ENCODE data around the gene PKD2L1. TPM values are rescaled to one million over a fixed set of nuclear protein-coding genes. Genes with fewer than 3 reads are reported as not detected.

The PKD2L1 gene
- total RNA-seq, 2 donors from 2014 or later, result 0.44 TPM; not detected in 1

DNA sequence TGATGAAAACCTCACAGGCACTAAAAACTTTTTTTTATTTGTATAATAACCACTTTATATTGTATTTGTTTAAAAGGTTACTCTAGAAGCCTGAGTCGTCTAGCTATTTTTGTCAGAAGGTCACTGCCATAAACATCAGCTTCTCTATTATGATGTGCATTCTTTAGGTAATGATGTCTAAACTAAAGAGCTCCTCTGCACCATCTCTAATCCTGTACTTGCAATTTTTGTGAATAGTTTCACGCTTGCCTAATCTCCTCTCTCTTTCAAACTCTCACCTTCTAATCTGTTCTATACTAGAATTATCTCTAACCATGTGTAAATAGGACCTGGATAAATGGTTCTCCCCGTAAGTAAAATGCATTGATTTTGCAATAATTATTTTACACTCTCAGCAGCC lies 90.2 kb downstream of the PKD2L1 start:
- ATAC-seq (no peak), DNase-seq (no peak)
- intact Hi-C loops (cut with DNase I), result no loop called here

DNA sequence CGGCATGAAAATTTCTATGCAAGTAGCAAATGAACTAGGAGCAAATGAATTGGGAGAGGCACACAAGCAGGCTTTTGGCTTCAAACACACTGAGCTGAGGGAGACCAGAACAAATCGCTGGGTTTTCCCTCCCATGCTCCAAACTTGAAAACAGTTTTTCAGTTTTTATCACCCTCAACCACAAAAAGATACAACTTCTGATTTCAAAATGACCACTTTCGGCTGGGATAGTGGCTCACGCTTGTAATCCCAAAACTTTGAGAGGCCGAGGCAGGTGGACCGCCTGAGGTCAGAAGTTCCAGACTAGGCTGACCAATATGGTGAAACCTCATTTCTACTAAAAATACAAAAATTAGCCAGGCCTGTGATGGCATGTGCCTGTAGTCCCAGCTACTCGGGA lies 91.6 kb downstream of the PKD2L1 start:
- intact Hi-C loops (cut with DNase I), result no loop called here
- ATAC-seq, result no peak
- no peak for DNase-seq

Other genes starting within 250 kb of the PKD2L1 start
- gene CPN1, start 248.4 kb downstream of the PKD2L1 start, total RNA-seq, result not detected
- 10 to 100 TPM; 12.4 to 13.5 TPM for gene ERLIN1, start 144.2 kb downstream of the PKD2L1 start, total RNA-seq
- 10 to 100 TPM; 10.4 to 13.5 TPM for gene CHUK, start 100.6 kb downstream of the PKD2L1 start, total RNA-seq
- gene CWF19L1, start 62.6 kb downstream of the PKD2L1 start, total RNA-seq, result 10 to 100 TPM; 12.8 to 14.2 TPM
- 10 to 100 TPM; 19.9 to 23.6 TPM for gene BLOC1S2, start 43.5 kb downstream of the PKD2L1 start, total RNA-seq
- gene SCD, start 17.0 kb upstream of the PKD2L1 start, total RNA-seq, result 100 to 1,000 TPM; 197 to 969 TPM
- not detected for gene WNT8B, start 132.8 kb upstream of the PKD2L1 start, total RNA-seq
- gene SEC31B, start 189.6 kb upstream of the PKD2L1 start, total RNA-seq, result 10 to 100 TPM in 1 of 2 donors, 1 to 10 TPM in 1; 7.0 to 11.7 TPM
- gene NDUFB8, start 199.6 kb upstream of the PKD2L1 start, total RNA-seq, result 100 to 1,000 TPM; 356 to 364 TPM
- gene HIF1AN, start 205.7 kb upstream of the PKD2L1 start, total RNA-seq, result 10 to 100 TPM; 30.7 to 37.8 TPM

All from left cardiac atrium (tissue), 4 donors.